ENCODE measurements around the gene JSRP1. TPM values are rescaled to one million over a fixed set of nuclear protein-coding genes. Genes with fewer than 3 reads are reported as not detected.

JSRP1 gene
- polyA plus RNA-seq, 2 of the 4 experiments (the other 2 are of a cell fraction), result 0.41 TPM; not detected in 1

GRCh38 chr19:2217591-2217990 is 38.6 kb downstream of the JSRP1 start:
- Histone ChIP-seq H3K4me3 (no peak overlapping the region), H3K4me2 (no peak overlapping the region), H3K4me1 (peaks cover 12% of the 10 kb centered on the region; the same call in 2 of the 3 replicates), H3K27ac (no peak overlapping the region), H3K9me3 (no peaks in the 10 kb centered on the region)
- TF ChIP-seq NPAS2 (CRISPR knock-in tag; IDR thresholded peaks at IDR 0.05; ENCODE audit: borderline replicate concordance) (no peak), ESRRA (IDR thresholded peaks at IDR 0.05; ENCODE audit: borderline replicate concordance, low read length) (no peak), EP300 (IDR thresholded peaks at IDR 0.05) (no peak), HOXB5 (CRISPR knock-in tag; IDR thresholded peaks at IDR 0.05) (no peak), CBX8 (IDR thresholded peaks at IDR 0.05) (no peak), PHF8 (IDR thresholded peaks at IDR 0.05; ENCODE audit: borderline replicate concordance, low read depth) (no peak), KDM1A (IDR thresholded peaks at IDR 0.05; ENCODE audit: low read depth) (no peak), BHLHE40 (IDR thresholded peaks at IDR 0.05; ENCODE audit: low read depth, low read length) (no peak), HOXB13 (CRISPR knock-in tag; IDR thresholded peaks at IDR 0.05; ENCODE audit: low read depth) (no peak), CHD2 (IDR thresholded peaks at IDR 0.05; ENCODE audit: low read length, partially characterized antibody) (no peak), ELK1 (IDR thresholded peaks at IDR 0.05; ENCODE audit: low read depth, low read length) (no peak), SREBF2 (IDR thresholded peaks at IDR 0.05) (no peak), EHMT2 (IDR thresholded peaks at IDR 0.05; ENCODE audit: low read depth) (no peak), NFE2L2 (conservative IDR thresholded peaks at IDR 0.05; ENCODE audit: low read length) (no peak), HMGXB4 (CRISPR knock-in tag; IDR thresholded peaks at IDR 0.05; ENCODE audit: borderline replicate concordance) (no peak), NR3C1 (IDR thresholded peaks at IDR 0.05) (no peak), MAZ (IDR thresholded peaks at IDR 0.05; ENCODE audit: borderline replicate concordance, low read depth, low read length) (no peak)
- POLR2A ChIA-PET, result no interaction called here
- CTCF ChIA-PET, result interaction anchor here (0.6 to 0.9 kb wide), 2 partner anchors 18 to 174 kb away, joined by 3 to 4 read pairs; partner anchors contain the start of gene PLEKHJ1
- FAIRE-seq (no peak), ATAC-seq (no peak), DNase-seq (ENCODE audit: low read depth in 1 of 2, low spot score in 1 of 2) (no peak)
- 98% methylated on average over 7 of the region's 22 CpGs for WGBS (ENCODE audit: missing lambda C conversion rate)

GRCh38 chr19:2216361-2217225 is 39.6 kb downstream of the JSRP1 start:
- TF ChIP-seq FOSL2 (IDR thresholded peaks at IDR 0.05), result no peak
- TF ChIP-seq FOSL2 (CRISPR knock-in tag; IDR thresholded peaks at IDR 0.05), result no peak
- no peak for TF ChIP-seq JUNB (IDR thresholded peaks at IDR 0.05)
- TF ChIP-seq ESRRA (IDR thresholded peaks at IDR 0.05; ENCODE audit: borderline replicate concordance, low read length), result no peak
- no peak for TF ChIP-seq CBX2 (IDR thresholded peaks at IDR 0.05; ENCODE audit: borderline replicate concordance, low read depth)
- no peak for TF ChIP-seq E2F6 (IDR thresholded peaks at IDR 0.05; ENCODE audit: borderline replicate concordance, low read depth)
- peak; percentile 40 for TF ChIP-seq MAFK (IDR thresholded peaks at IDR 0.05; ENCODE audit: partially characterized antibody)
- no peak for TF ChIP-seq PHF8 (IDR thresholded peaks at IDR 0.05; ENCODE audit: borderline replicate concordance, low read depth)
- Histone ChIP-seq H3K27ac (no peak overlapping the region), H3K4me3 (no peak overlapping the region), H3K4me2 (no peak overlapping the region), H3K9me3 (no peaks in the 10 kb centered on the region), H3K4me1 (peaks cover 9% of the 10 kb centered on the region; the same call in 2 of the 3 replicates)
- POLR2A ChIA-PET, result interaction anchor here (0.5 kb wide), 1 partner anchor 32 kb away, joined by 5 read pairs; no protein-coding TSS in a partner anchor
- 91% methylated on average over 10 of the region's 43 CpGs for WGBS (ENCODE audit: missing lambda C conversion rate)
- DNase-seq (ENCODE audit: low read depth in 1 of 2, low spot score in 1 of 2) (no peak), ATAC-seq (no peak), FAIRE-seq (no peak)
- CTCF ChIA-PET, result no interaction called here

All from A549 (cell line).